HG03060 (cell line): Measurements from ENCODE around the gene CALHM6.

Experiments
- ATAC-seq: cut with Tn5 transposase; IDR thresholded peaks from one replicate; pipeline ENCODE4 v1.9.1; 2021; ENCODE audit warnings: low read depth, moderate number of reproducible peaks; ENCODE audit not compliant: unreplicated experiment

CALHM6 gene

DNA sequence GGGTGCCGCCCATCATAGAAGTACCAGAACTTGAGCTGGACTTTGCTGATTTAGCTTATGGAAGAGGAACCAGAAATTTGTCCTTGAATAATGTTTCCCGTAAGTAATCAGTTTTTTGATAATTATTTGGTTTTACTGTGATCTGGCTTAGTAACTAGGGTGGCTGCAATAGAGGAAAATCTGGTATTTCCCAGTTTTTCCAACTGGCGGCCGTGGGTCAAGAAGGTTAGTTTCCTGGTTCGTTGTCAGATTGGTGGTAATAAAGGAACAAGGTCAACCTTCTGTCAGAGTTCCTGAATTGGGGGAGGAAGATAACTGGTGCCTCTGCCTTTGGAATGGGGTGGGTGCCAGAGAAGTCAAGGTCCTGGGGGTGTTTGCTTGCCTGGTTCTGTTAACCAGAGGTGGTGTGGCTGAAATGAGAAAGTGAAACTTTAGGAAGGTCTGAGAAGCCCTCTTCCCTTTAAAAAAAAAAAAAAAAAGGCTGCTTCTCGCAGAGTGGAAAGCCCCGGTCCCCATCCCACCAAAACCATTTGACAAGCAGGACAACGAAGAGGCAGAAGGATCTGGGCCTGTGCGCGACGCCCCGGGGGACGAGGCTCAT, at the start of gene CALHM6:
Gene CALHM6 (plus strand): TSS at position 45 of the 601 bp plus-strand sequence. CDS start 555 bp downstream, at position 600.
- ATAC-seq: no peak

DNA sequence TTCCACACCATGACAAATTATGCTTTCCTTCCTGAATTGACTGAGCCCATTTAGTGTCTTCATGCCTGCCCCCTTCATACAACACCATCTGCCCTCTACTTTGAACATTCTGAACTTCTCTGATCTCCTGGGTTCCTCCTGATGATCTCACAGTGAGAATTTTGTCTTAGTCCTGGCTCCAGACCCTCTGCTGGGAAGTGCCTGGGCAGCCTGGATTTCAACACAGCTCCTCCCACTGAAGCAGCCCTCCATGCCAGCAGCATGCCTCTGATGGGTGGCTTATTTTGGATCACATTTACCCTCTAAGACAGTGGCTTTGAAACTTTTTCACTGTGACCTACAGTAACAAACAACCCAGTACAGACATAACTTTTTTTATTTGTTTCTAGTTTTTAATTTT, 48.9 kb upstream of the CALHM6 start:
- ATAC-seq: no peak

DNA sequence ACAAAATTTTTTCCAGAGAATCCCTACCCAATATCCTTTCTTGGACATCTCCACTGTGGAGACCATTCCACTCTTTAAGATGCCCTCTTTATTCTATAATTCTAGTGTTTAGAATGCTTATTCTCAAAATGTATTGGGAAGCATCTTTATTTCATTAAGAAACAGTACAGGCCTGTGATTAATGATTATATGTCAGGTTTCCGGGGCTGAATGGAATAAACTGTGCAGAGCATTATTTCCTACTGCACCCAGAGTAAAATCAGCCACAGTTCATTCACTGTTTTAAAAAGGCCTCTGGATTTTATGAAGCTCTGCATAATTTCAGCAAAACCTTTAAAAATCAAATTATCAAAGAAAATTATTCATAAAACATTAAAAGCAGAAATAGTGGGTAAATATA, 47.8 kb upstream of the CALHM6 start:
- no peak for ATAC-seq

- no peak for ATAC-seq
Observed at GRCh38 chr6:116417661-116418060, 43.5 kb upstream of the CALHM6 start.

- ATAC-seq: no peak
Observed at GRCh38 chr6:116419069-116419786, 41.9 kb upstream of the CALHM6 start.

DNA sequence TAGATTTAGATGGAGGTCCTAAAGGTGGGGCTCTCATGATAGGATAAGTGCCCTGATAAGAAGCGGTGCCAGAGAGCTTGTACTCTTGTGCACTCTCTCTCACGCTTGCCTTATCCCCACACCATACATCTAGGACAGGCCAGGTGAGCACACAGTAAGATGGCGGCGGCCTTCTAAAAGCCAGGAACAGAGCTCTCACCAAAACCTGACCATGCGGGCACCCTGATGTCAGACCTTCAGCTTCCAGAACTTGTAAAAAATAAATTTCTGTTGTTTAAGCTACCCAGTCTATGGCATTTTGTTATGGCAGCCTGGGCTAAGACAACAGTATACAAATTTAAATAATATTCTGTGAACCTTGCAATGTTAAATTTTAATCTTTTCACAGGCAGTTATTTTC, 40.8 kb upstream of the CALHM6 start:
- ATAC-seq: no peak

- ATAC-seq: no peak
Observed at GRCh38 chr6:116422238-116422637, 38.9 kb upstream of the CALHM6 start.

DNA sequence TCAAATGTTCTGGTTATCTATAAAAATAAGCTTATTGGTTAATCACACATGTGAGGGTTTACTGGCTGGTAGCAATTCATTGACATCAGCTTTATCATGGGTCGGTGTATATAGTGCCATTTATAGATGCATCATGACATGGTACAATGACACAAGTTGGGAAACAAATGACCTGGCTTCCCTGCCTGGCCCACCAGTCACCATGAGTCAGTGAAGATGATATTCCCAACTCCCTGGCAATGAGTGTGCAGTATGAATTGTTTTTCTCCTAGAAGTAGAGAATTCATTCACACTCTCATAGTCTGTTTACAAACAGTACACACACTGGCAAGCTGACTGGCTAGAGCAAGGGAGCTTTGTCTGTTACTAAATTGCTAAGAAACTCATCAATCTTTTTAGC, 37.2 kb upstream of the CALHM6 start:
- no peak for ATAC-seq

DNA sequence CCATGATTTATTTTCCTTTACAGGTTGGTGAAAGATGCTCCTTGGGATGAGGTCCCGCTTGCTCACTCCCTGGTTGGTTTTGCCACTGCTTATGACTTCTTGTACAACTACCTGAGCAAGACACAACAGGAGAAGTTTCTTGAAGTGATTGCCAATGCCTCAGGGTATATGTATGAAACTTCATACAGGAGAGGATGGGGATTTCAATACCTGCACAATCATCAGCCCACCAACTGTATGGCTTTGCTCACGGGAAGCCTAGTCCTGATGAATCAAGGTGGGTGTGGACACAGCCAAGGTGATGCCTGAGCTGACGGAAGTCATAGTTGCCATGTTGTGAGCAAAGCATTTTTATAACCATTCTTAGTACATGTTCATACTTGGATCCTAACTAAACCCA, 34.6 kb upstream of the CALHM6 start:
- ATAC-seq: no peak

- ATAC-seq: no peak
Observed at GRCh38 chr6:116429111-116429510, 32.1 kb upstream of the CALHM6 start.

DNA sequence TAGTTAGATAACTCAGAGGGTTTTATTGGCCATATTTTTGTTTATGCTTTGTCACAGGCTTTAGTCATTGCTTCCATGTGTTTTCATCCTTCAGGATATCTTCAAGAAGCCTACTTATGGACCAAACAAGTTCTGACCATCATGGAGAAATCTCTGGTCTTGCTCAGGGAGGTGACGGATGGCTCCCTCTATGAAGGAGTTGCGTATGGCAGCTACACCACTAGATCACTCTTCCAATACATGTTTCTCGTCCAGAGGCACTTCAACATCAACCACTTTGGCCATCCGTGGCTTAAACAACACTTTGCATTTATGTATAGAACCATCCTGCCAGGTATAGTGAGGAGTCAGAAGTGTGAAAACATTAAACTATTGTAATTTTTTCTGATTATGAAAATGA, 30.3 kb upstream of the CALHM6 start:
- no peak for ATAC-seq

DNA sequence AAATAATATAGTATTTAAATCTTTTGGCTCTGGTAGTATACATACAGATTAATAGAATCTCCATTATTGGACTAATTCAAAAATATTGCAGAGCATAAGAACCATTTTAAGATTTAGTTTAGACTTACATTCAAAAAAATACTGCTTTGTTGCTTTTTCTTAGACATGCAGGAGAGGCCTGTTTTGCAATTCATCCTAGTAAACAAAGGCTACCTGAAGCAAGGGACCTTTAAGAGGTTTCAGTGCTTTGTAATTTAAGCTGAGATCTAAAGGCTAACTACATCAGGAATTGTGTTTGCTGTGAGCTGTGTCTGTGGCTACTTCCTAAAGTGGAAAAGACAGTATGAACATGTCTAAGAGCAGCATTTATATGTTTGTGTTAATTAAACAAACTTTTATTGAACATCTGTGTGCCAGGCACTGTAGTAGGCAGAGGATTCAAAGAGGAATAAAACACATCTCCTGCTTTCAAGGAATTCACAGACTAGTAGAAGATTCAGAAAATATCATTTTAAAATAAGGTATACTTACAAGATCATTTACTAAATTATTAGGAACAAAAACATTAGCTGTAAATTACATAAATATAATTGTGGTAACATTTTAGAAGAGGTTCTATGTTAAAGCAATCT, 29.1 kb upstream of the CALHM6 start:
- ATAC-seq: no peak

GRCh38 chr6:116433206-116433712, 27.9 kb upstream of the CALHM6 start:
- ATAC-seq: no peak

- no peak for ATAC-seq
Observed at GRCh38 chr6:116434056-116434725, 27.0 kb upstream of the CALHM6 start.

DNA sequence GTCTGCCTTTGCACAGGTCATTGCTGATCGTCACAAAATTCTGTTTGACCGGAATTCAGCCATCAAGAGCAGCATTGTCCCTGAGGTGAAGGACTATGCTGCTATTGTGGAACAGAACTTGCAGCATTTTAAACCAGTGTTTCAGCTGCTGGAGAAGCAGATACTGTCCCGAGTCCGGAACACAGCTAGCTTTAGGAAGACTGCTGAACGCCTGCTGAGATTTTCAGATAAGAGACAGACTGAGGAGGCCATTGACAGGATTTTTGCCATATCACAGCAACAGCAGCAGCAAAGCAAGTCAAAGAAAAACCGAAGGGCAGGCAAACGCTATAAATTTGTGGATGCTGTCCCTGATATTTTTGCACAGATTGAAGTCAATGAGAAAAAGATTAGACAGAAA, 24.6 kb upstream of the CALHM6 start:
- ATAC-seq: no peak

- ATAC-seq: no peak
Observed at GRCh38 chr6:116437656-116438055, 23.5 kb upstream of the CALHM6 start.

DNA sequence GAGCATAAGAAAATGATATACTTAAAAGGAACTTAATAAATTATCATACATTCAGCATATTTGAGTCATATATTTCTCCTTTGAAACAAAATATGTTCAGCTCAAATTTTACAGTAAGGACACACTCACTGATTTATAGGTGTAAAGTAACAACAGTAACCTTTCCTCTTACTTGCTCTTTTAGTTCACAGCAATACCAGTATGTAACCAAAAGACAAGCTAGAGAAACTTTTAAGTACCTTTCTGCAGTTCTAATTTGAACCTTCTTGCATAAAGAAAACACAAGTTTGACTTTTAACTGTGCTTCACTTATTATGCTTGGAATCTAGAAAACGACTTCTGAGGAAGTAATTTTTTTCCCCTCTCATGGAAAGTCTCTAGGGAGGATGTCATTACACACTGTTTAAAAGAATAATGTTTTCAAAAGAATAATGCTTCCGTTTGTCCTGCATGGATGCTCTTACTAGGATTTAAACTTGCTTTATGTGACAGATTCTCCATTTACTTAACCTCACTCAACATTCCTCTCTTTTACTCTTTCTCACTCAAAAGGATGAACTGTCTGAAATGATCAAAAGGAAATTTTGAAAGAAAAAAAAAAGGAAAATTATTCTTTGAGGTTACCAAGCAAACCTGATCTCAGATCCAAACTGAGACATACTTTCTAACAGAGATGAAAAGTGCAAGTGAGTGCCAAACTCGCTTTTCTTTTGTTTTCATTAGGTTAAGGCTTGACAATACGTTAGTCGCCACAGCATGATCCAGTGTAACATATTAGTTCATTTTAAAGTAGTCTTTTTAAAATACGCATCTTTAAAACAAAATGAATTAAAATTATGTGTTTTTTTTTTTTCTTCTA, 22.4 kb upstream of the CALHM6 start:
- ATAC-seq: no peak

GRCh38 chr6:116439522-116440051, 21.6 kb upstream of the CALHM6 start:
- ATAC-seq: no peak

DNA sequence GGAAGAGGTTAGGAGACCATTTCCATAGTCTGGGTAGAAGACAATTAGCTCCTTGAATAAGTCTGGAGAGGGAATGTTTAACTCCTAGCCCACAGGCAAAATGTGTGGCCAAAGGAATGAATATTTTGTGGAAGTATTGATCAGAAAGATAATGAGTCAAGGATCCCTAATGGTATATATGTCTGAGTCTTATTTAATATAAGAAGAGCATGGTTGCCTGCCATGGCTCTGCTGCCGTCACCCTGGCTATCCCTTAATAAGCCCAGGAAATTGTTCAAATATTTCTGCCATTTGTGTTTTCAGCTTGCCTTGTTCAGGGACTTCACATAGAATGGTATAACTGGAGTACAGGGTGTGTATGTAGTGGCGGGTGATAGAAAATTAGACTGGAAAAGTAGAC, 18.1 kb upstream of the CALHM6 start:
- ATAC-seq: no peak

DNA sequence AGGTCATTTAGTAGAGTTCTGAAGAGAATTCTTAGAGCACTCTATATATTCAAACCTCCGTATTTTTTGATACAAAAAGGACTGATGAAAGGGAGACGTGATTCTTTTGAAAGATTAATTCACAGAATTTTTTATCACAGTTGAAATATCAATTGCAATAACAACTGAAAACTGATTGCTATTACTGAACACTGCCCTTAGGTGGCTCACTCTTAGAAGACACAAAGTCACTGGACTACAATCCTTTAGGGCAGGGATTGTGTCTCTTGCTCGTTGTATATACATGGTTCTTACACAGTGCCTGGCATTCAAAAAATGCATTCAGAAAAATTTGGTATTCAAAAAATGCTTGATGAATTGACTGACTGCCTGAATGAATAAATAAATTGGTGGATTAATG, 17.1 kb upstream of the CALHM6 start:
- ATAC-seq: no peak
